Measurements from ENCODE around the gene MAP7D3. TPM values are rescaled to one million over a fixed set of nuclear protein-coding genes. Genes with fewer than 3 reads are reported as not detected.

The MAP7D3 gene
- polyA plus RNA-seq, 3 donors = 1.8 to 3.4 (median 2.9) TPM

GRCh38 chrX:136189222-136189621 is 62.0 kb downstream of the MAP7D3 start:
- no peaks in the 10 kb centered on the region for H3K36me3 ChIP-seq (replicated peaks in 1 of 2; ENCODE audit: control insufficient read depth in 1 of 2, insufficient read depth in 2 of 2, low read length in 2 of 2)
- no peak for TF ChIP-seq CTCF (IDR thresholded peaks at IDR 0.05)
- intact Hi-C loops (cut with micrococcal nuclease) = no loop called here
- no CpG with 5 or more reads among the region's 2 CpGs for WGBS (ENCODE audit: insufficient coverage)
- no peak overlapping the region for H3K4me2 ChIP-seq (replicated peaks; ENCODE audit: extremely low read depth, low read length, poor library complexity, severe bottlenecking)
- Mint-ChIP-seq H3K9me3 (peaks cover 0 to 2% (median 0%) of the 10 kb centered on the region in 7 donors), H3K4me1 (peaks cover 40% of the 10 kb centered on the region), H3K36me3 (no peaks in the 10 kb centered on the region), H3K4me3 (no peak overlapping the region), H3K27me3 (ENCODE audit: low read depth in 3 of 3) (peaks cover 0 to 7% (median 0%) of the 10 kb centered on the region in 3 donors), H3K27ac (no peak overlapping the region)
- no peak for DNase-seq
- no peak overlapping the region for H3K4me3 ChIP-seq (replicated peaks in 1 of 3; ENCODE audit: low read depth in 2 of 3, low read length in 3 of 3)
- H3K9ac ChIP-seq (ENCODE audit: insufficient read depth, low read length, poor library complexity, severe bottlenecking) = no peak overlapping the region
- H3K27me3 ChIP-seq (ENCODE audit: control insufficient read depth in 2 of 2, insufficient read depth in 2 of 2, low read length in 2 of 2) = no peaks in the 10 kb centered on the region
- H3K9me3 ChIP-seq (replicated peaks in 1 of 2; ENCODE audit: control insufficient read depth in 1 of 2, insufficient read depth in 1 of 2, low read length in 2 of 2) = no peaks in the 10 kb centered on the region
- H3K79me2 ChIP-seq (ENCODE audit: insufficient read depth, low read length) = no peaks in the 10 kb centered on the region
- no peak overlapping the region for H3K27ac ChIP-seq (ENCODE audit: low read depth in 1 of 2, low read length in 2 of 2)
- H3K4me1 ChIP-seq (ENCODE audit: control insufficient read depth in 1 of 2, insufficient read depth in 2 of 2, low read length in 2 of 2) = peaks cover 30 to 33% of the 10 kb centered on the region in 2 donors
- H4K20me1 ChIP-seq (ENCODE audit: insufficient read depth, low read length) = no peaks in the 10 kb centered on the region
- no peak overlapping the region for H2AFZ ChIP-seq (ENCODE audit: insufficient read depth, low read depth, low read length, poor library complexity, severe bottlenecking)

GRCh38 chrX:136186023-136186413 is 65.2 kb downstream of the MAP7D3 start:
- WGBS (ENCODE audit: insufficient coverage) = no CpG with 5 or more reads among the region's 3 CpGs

More at GRCh38 chrX:136186023-136186413, 65.2 kb downstream of the MAP7D3 start:
- no peaks in the 10 kb centered on the region for H3K27me3 ChIP-seq (ENCODE audit: control insufficient read depth in 2 of 2, insufficient read depth in 2 of 2, low read length in 2 of 2)
- intact Hi-C loops (cut with micrococcal nuclease) = no loop called here
- H3K9me3 ChIP-seq (replicated peaks in 1 of 2; ENCODE audit: control insufficient read depth in 1 of 2, insufficient read depth in 1 of 2, low read length in 2 of 2) = no peaks in the 10 kb centered on the region
- H3K27ac ChIP-seq (ENCODE audit: low read depth in 1 of 2, low read length in 2 of 2) = no peak overlapping the region
- H3K27ac Mint-ChIP-seq = no peak overlapping the region
- no peaks in the 10 kb centered on the region for H4K20me1 ChIP-seq (ENCODE audit: insufficient read depth, low read length)
- peaks cover 5% of the 10 kb centered on the region in 2 donors for H3K4me1 ChIP-seq (ENCODE audit: control insufficient read depth in 1 of 2, insufficient read depth in 2 of 2, low read length in 2 of 2)
- H2AFZ ChIP-seq (ENCODE audit: insufficient read depth, low read depth, low read length, poor library complexity, severe bottlenecking) = no peak overlapping the region
- peak overlapping the region; percentile 3 for H3K4me2 ChIP-seq (replicated peaks; ENCODE audit: extremely low read depth, low read length, poor library complexity, severe bottlenecking)
- TF ChIP-seq CTCF (IDR thresholded peaks at IDR 0.05) = no peak
- no peak overlapping the region for H3K9ac ChIP-seq (ENCODE audit: insufficient read depth, low read length, poor library complexity, severe bottlenecking)
- H3K9me3 Mint-ChIP-seq = no peaks in the 10 kb centered on the region
- DNase-seq = no peak
- no peaks in the 10 kb centered on the region for H3K36me3 Mint-ChIP-seq
- no peak overlapping the region for H3K4me3 Mint-ChIP-seq
- H3K79me2 ChIP-seq (ENCODE audit: insufficient read depth, low read length) = no peaks in the 10 kb centered on the region
- no peak overlapping the region for H3K4me3 ChIP-seq (replicated peaks in 1 of 3; ENCODE audit: low read depth in 2 of 3, low read length in 3 of 3)
- peaks cover 0 to 7% (median 0%) of the 10 kb centered on the region in 3 donors for H3K27me3 Mint-ChIP-seq (ENCODE audit: low read depth in 3 of 3)
- H3K4me1 Mint-ChIP-seq = peaks cover 12% of the 10 kb centered on the region
- H3K36me3 ChIP-seq (replicated peaks in 1 of 2; ENCODE audit: control insufficient read depth in 1 of 2, insufficient read depth in 2 of 2, low read length in 2 of 2) = no peaks in the 10 kb centered on the region
